Right lobe of liver (tissue), 6 donors: ENCODE measurements around the gene PLAC9. TPM values are rescaled to one million over a fixed set of nuclear protein-coding genes. Genes with fewer than 3 reads are reported as not detected.
A peak's percentile ranks its signal among the peaks of the same experiment; 100 is the strongest.

Experiments used
- ATAC-seq, 4 donors: fragments of 200-7000 bp; cut with Tn5 transposase; one replicate each; pipeline ENCODE4 v1.9.1; 2020; ENCODE audit warnings: mild to moderate bottlenecking in 4 of 4, moderate library complexity in 4 of 4
- DNase-seq, 3 donors: peaks; one replicate each; pipeline ENCODE4 v3.0.0-alpha.2; 2020
- H3K27ac ChIP-seq, 3 donors: fragments of 200-600 bp; one replicate each; pipeline ENCODE4 v1.8.0; 2022
- H3K27me3 ChIP-seq, 2 donors: fragments of 200-600 bp; one replicate each; pipeline ENCODE4 v1.8.0; 2022
- H3K36me3 ChIP-seq, 4 donors: fragments of 200-600 bp; sonication (generic) in 1 of 4; one replicate each; pipeline versions ENCODE4 v1.5.1 to v1.8.0; 2017 to 2022; ENCODE audit warnings: control low read depth in 1 of 4
- H3K4me1 ChIP-seq, 4 donors: fragments of 200-600 bp; sonication (generic) in 1 of 4; one replicate each; pipeline versions ENCODE4 v1.5.1 to v1.8.0; 2017 to 2022; ENCODE audit warnings: control low read depth in 1 of 4
- H3K4me3 ChIP-seq, 3 donors: fragments of 200-600 bp; one replicate each; pipeline ENCODE4 v1.8.0; 2022
- H3K9me3 ChIP-seq, 4 donors: fragments of 200-600 bp; sonication (generic) in 1 of 4; one replicate each; pipeline versions ENCODE4 v1.5.1 to v1.8.0; 2017 to 2022; ENCODE audit warnings: control low read depth in 1 of 4
- CTCF ChIP-seq, 4 donors: fragments of 200-600 bp in 3 of 4; fragments of 450-650 bp in 1 of 4; IDR thresholded peaks; one replicate each; pipeline versions ENCODE4 v1.5.1 to v1.8.0; 2016 to 2022; ENCODE audit warnings: antibody characterized with exemption in 4 of 4, mild to moderate bottlenecking in 2 of 4
- POLR2A ChIP-seq: fragments of 450-650 bp; IDR thresholded peaks from one replicate; pipeline ENCODE4 v1.6.1; 2017; ENCODE audit warnings: antibody characterized with exemption, mild to moderate bottlenecking
- WGBS: methylation state at CpG from one replicate; pipeline ENCODE4 v1.1.6; 2018; ENCODE audit warnings: low coverage, low lambda C conversion rate; ENCODE audit not compliant: insufficient coverage; ENCODE audit errors: missing lambda C conversion rate; 5-methylcytosine and 5-hydroxymethylcytosine counted together
- intact Hi-C, 2 donors: fragments of 100-400 bp; cut with DNase I; formaldehyde crosslinking; loops; one replicate each; pipeline versions ENCODE4 v1.11.2 to v1.14.1; 2022
- total RNA-seq, 6 experiments: library from RNA; depleted of rRNA in 2 of 6; stranded (reverse); fragments of >200 nt in 2 of 6; fragmentation: NEBNext Ultra II Directional in 3 of 6; extraction: Animal tissue kit (Norgen Biotek cat#: 25700) in 3 of 6; gene quantifications; one replicate each; pipeline versions ENCODE4 v1.1.0 to v1.2.4, GENCODE V29; 2016 to 2023
- donor health status: DM: no; HTN: yes; CAD: no.
- donor health status: DM: no; HTN: no; CAD: no.
- donor health status: DM: no; HTN: no; CAD: no.
- donor health status: DM: no; HTN: yes; CAD: no.
- donor health status: DM: no; HTN: yes; CAD: no.

Gene PLAC9
- total RNA-seq, 6 experiments from 2014 or later, result 0.78 to 3.9 (median 2.2) TPM; not detected in 1

GRCh38 chr10:80192553-80192952 lies 60.0 kb downstream of the PLAC9 start:
- Histone ChIP-seq H3K4me3 (no peak overlapping the region), H3K36me3 (no peaks in the 10 kb centered on the region), H3K9me3 (no peaks in the 10 kb centered on the region), H3K27ac (no peak overlapping the region), H3K4me1 (peaks cover 0 to 34% (median 16%) of the 10 kb centered on the region in 4 donors), H3K27me3 (no peaks in the 10 kb centered on the region)
- ATAC-seq (no peak), DNase-seq (no peak)
- intact Hi-C loops, result no loop called here
- no peak for TF ChIP-seq CTCF (IDR thresholded peaks at IDR 0.05)
- TF ChIP-seq POLR2A, result no peak

- ATAC-seq, result no peak
- TF ChIP-seq CTCF (IDR thresholded peaks at IDR 0.05), result no peak
- no peak for TF ChIP-seq POLR2A
Observed at GRCh38 chr10:80194373-80195045, 62.0 kb downstream of the PLAC9 start.

More at GRCh38 chr10:80194373-80195045, 62.0 kb downstream of the PLAC9 start:
- Histone ChIP-seq H3K27ac (peak overlapping the region in 2 of 3 donors; percentile 98 to 99), H3K9me3 (no peaks in the 10 kb centered on the region), H3K36me3 (no peaks in the 10 kb centered on the region), H3K4me1 (peaks cover 2 to 40% (median 22%) of the 10 kb centered on the region in 4 donors), H3K27me3 (no peaks in the 10 kb centered on the region), H3K4me3 (no peak overlapping the region)
- DNase-seq, result no peak
- intact Hi-C loops, result no loop called here
- 57% methylated on average over 6 of the region's 11 CpGs for WGBS

Other genes starting within 250 kb of the PLAC9 start
- under 1 TPM in 3 of 6 experiments, not detected in 3; 0.35 to 0.59 (median 0.51) TPM for gene SFTPD, start 183.6 kb upstream of the PLAC9 start, total RNA-seq
- 10 to 100 TPM; 18.1 to 33.7 (median 30.8) TPM for gene TMEM254, start 54.1 kb upstream of the PLAC9 start, total RNA-seq
- gene ANXA11, start 72.8 kb downstream of the PLAC9 start, total RNA-seq, result 100 to 1,000 TPM in 1 of 6 experiments, 10 to 100 TPM in 5; 41.7 to 100 (median 55.6) TPM
- gene MAT1A, start 156.9 kb downstream of the PLAC9 start, total RNA-seq, result 1,000 to 10,000 TPM in 2 of 6 experiments, 100 to 1,000 TPM in 4; 430 to 1,200 (median 741) TPM
- gene DYDC1, start 224.0 kb downstream of the PLAC9 start, total RNA-seq, result not detected
- gene DYDC2, start 224.1 kb downstream of the PLAC9 start, total RNA-seq, result 1 to 10 TPM in 2 of 6 experiments, under 1 TPM in 2, not detected in 2; 0.34 to 2.5 (median 0.84) TPM